PFSK-1 (cell line): ENCODE results near the gene UQCRQ.

Source experiments
- FOXP2 ChIP-seq: optimal IDR thresholded peaks from 2 replicates; pipeline ENCODE3; 2011; ENCODE audit warnings: borderline replicate concordance, control low read depth, inconsistent platforms; ENCODE audit not compliant: insufficient read depth; ENCODE audit errors: extremely low read length, extremely low read depth
- POLR2AphosphoS5 ChIP-seq: IDR thresholded peaks from 2 replicates; pipeline ENCODE4 v1.6.1; 2012; ENCODE audit warnings: low read depth, mild to moderate bottlenecking, control low read depth, low read length, moderate library complexity
- REST ChIP-seq, 2 experiments: IDR thresholded peaks; 2 replicates each; pipeline versions ENCODE4 v1.6.1 to v1.8.0; 2011 to 2012; ENCODE audit warnings: low read depth in 2 of 2, low read length in 2 of 2, control low read depth in 1 of 2, inconsistent platforms in 1 of 2, mild to moderate bottlenecking in 1 of 2, moderate library complexity in 1 of 2; ENCODE audit not compliant: insufficient read depth in 1 of 2
- SIN3A ChIP-seq: IDR thresholded peaks from 2 replicates; pipeline ENCODE4 v1.6.1; 2012; ENCODE audit warnings: mild to moderate bottlenecking, low read length, moderate library complexity, borderline replicate concordance; ENCODE audit not compliant: insufficient read depth
- TAF1 ChIP-seq: IDR thresholded peaks from 2 replicates; pipeline ENCODE4 v1.6.1; 2012; ENCODE audit warnings: low read length, control low read depth, borderline replicate concordance; ENCODE audit not compliant: insufficient read depth

UQCRQ gene

GRCh38 chr5:132889501-132889900 is 23.1 kb downstream of the UQCRQ start:
- TF ChIP-seq POLR2AphosphoS5 (no peak), TAF1 (no peak), SIN3A (no peak), REST (IDR thresholded peaks at IDR 0.05; ENCODE audit: insufficient read depth in 1 of 2, low read depth in 2 of 2, low read length in 2 of 2) (no peak), FOXP2 (no peak)

DNA sequence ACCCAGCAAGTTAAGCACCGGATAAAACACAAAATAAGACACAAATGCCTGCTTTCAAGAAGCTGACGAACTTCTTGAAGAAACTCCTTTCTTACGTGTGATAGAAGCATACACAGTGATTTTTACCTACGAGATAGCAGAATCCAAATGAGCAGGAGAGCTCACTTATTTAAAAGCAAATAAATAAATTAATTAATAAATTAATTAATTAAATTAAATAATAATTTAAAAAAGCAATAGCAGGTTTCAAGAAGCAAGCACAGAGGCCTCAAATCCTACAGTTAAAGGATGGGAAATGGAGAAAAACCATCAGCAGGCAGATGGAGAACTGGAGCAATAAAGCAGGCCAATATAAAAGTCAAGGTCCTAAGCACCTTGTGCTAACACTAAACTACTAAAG is 24.4 kb downstream of the UQCRQ start:
- TF ChIP-seq REST (IDR thresholded peaks at IDR 0.05; ENCODE audit: insufficient read depth in 1 of 2, low read depth in 2 of 2, low read length in 2 of 2), result no peak
- no peak for TF ChIP-seq TAF1
- TF ChIP-seq FOXP2, result no peak
- no peak for TF ChIP-seq POLR2AphosphoS5

DNA sequence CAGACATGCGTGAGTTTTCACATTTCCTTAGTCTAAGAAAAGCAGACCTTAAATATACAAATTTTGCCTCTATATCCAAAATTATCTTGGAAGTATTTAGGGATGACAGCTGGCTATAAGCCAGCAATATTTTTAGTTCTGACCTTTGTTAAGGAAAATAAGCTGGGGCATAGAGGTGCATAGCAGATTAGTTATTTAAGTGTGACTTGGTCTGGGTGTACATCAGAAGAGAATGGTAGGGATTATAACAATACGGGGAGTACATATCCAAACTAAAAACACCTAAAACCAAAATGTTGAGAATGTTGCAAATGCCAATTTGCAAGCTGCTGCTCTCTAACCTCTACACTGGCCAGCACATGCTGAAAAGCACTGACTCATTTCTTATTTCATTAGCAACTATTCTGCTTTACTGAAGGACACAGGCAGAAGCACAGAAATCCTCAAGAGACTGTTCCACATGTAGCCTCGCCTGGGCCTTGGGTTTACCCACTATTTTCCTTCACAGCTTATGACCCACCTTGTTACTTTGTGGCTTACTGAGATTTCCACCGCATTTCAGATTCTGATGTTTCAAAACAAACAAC is 29.4 kb downstream of the UQCRQ start:
- TF ChIP-seq REST (IDR thresholded peaks at IDR 0.05; ENCODE audit: insufficient read depth in 1 of 2, low read depth in 2 of 2, low read length in 2 of 2) (no peak), SIN3A (no peak)

- TF ChIP-seq POLR2AphosphoS5, result no peak
- TF ChIP-seq SIN3A, result no peak
- TF ChIP-seq TAF1, result no peak
- TF ChIP-seq REST (IDR thresholded peaks at IDR 0.05; ENCODE audit: insufficient read depth in 1 of 2, low read depth in 2 of 2, low read length in 2 of 2), result no peak
- no peak for TF ChIP-seq FOXP2
Measured at GRCh38 chr5:132896685-132897084, 30.2 kb downstream of the UQCRQ start.

- TF ChIP-seq SIN3A, result no peak
- no peak for TF ChIP-seq REST (IDR thresholded peaks at IDR 0.05; ENCODE audit: insufficient read depth in 1 of 2, low read depth in 2 of 2, low read length in 2 of 2)
- no peak for TF ChIP-seq POLR2AphosphoS5
- TF ChIP-seq TAF1, result no peak
- no peak for TF ChIP-seq FOXP2
Measured at GRCh38 chr5:132898094-132898493, 31.7 kb downstream of the UQCRQ start.
